ENCODE results near the gene MAT2A. TPM values are rescaled to one million over a fixed set of nuclear protein-coding genes. Genes with fewer than 3 reads are reported as not detected.
"Not testable (repeated sequence)": the region's sequence is repeated elsewhere in the genome, so short reads cannot be mapped to it uniquely, and the experiment has no call there.

MAT2A gene
- total RNA-seq, 1 donor from 2014 or later = 183 TPM

DNA sequence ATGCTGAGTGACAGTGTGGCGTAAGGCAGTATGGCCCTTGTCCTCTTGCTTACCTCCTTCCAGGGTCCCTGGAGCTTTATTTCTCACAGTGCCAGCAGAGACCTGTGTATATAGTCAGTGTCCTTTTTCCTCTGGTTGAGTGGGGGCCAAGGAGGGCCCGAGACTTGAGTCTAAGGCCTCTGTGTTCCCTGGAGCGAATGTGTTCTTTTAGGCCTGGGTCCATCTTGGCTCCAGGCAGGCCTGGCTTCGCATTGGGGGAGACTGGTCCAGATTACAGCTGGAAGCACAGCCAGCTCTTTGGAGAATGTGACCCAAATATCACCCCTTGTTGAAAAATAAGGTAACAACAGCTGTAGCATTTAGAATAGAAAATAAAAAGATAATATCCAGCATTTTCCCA, 50.2 kb downstream of the MAT2A start:
- Mint-ChIP-seq H3K4me3 (ENCODE audit: unreplicated experiment) (no peak overlapping the region), H3K36me3 (ENCODE audit: unreplicated experiment) (no peaks in the 10 kb centered on the region), H3K9me3 (ENCODE audit: unreplicated experiment) (no peaks in the 10 kb centered on the region), H3K4me1 (ENCODE audit: unreplicated experiment) (peaks cover 59% of the 10 kb centered on the region), H3K27ac (ENCODE audit: unreplicated experiment) (no peak overlapping the region), H3K27me3 (ENCODE audit: unreplicated experiment) (no peaks in the 10 kb centered on the region)
- TF ChIP-seq, protein P1, sequence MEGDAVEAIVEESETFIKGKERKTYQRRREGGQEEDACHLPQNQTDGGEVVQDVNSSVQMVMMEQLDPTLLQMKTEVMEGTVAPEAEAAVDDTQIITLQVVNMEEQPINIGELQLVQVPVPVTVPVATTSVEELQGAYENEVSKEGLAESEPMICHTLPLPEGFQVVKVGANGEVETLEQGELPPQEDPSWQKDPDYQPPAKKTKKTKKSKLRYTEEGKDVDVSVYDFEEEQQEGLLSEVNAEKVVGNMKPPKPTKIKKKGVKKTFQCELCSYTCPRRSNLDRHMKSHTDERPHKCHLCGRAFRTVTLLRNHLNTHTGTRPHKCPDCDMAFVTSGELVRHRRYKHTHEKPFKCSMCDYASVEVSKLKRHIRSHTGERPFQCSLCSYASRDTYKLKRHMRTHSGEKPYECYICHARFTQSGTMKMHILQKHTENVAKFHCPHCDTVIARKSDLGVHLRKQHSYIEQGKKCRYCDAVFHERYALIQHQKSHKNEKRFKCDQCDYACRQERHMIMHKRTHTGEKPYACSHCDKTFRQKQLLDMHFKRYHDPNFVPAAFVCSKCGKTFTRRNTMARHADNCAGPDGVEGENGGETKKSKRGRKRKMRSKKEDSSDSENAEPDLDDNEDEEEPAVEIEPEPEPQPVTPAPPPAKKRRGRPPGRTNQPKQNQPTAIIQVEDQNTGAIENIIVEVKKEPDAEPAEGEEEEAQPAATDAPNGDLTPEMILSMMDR (IDR thresholded peaks at IDR 0.05) = no peak
- DNase-seq (ENCODE audit: extremely low spot score, unreplicated experiment) = no peak

- no peaks in the 10 kb centered on the region for H3K9me3 Mint-ChIP-seq (ENCODE audit: unreplicated experiment)
- no peak overlapping the region for H3K4me3 Mint-ChIP-seq (ENCODE audit: unreplicated experiment)
- no peak for DNase-seq (ENCODE audit: extremely low spot score, unreplicated experiment)
- H3K27me3 Mint-ChIP-seq (ENCODE audit: unreplicated experiment) = no peaks in the 10 kb centered on the region
- H3K27ac Mint-ChIP-seq (ENCODE audit: unreplicated experiment) = peak overlapping the region; percentile 89
- H3K36me3 Mint-ChIP-seq (ENCODE audit: unreplicated experiment) = no peaks in the 10 kb centered on the region
- TF ChIP-seq, protein P1 (IDR thresholded peaks at IDR 0.05) = no peak
- peaks cover 64% of the 10 kb centered on the region for H3K4me1 Mint-ChIP-seq (ENCODE audit: unreplicated experiment)
Measured at GRCh38 chr2:85589982-85590791, 51.2 kb downstream of the MAT2A start.

GRCh38 chr2:85590950-85591349, 52.0 kb downstream of the MAT2A start:
- H3K27ac Mint-ChIP-seq (ENCODE audit: unreplicated experiment) = peak overlapping the region; percentile 89
- no peaks in the 10 kb centered on the region for H3K27me3 Mint-ChIP-seq (ENCODE audit: unreplicated experiment)
- DNase-seq (ENCODE audit: extremely low spot score, unreplicated experiment) = no peak
- TF ChIP-seq, protein P1 (IDR thresholded peaks at IDR 0.05) = no peak
- H3K9me3 Mint-ChIP-seq (ENCODE audit: unreplicated experiment) = no peaks in the 10 kb centered on the region
- no peak overlapping the region for H3K4me3 Mint-ChIP-seq (ENCODE audit: unreplicated experiment)
- no peaks in the 10 kb centered on the region for H3K36me3 Mint-ChIP-seq (ENCODE audit: unreplicated experiment)
- peaks cover 62% of the 10 kb centered on the region for H3K4me1 Mint-ChIP-seq (ENCODE audit: unreplicated experiment)

GRCh38 chr2:85591563-85591962, 52.6 kb downstream of the MAT2A start:
- TF ChIP-seq, protein P1 (IDR thresholded peaks at IDR 0.05) = no peak
- Mint-ChIP-seq H3K4me1 (ENCODE audit: unreplicated experiment) (peaks cover 67% of the 10 kb centered on the region), H3K9me3 (ENCODE audit: unreplicated experiment) (no peaks in the 10 kb centered on the region), H3K36me3 (ENCODE audit: unreplicated experiment) (no peaks in the 10 kb centered on the region), H3K27ac (ENCODE audit: unreplicated experiment) (no peak overlapping the region), H3K4me3 (ENCODE audit: unreplicated experiment) (no peak overlapping the region), H3K27me3 (ENCODE audit: unreplicated experiment) (no peaks in the 10 kb centered on the region)
- no peak for DNase-seq (ENCODE audit: extremely low spot score, unreplicated experiment)

GRCh38 chr2:85592299-85592698, 53.3 kb downstream of the MAT2A start:
- H3K27ac Mint-ChIP-seq (ENCODE audit: unreplicated experiment); H3K36me3 Mint-ChIP-seq (ENCODE audit: unreplicated experiment); DNase-seq (ENCODE audit: extremely low spot score, unreplicated experiment); H3K27me3 Mint-ChIP-seq (ENCODE audit: unreplicated experiment); H3K9me3 Mint-ChIP-seq (ENCODE audit: unreplicated experiment); H3K4me3 Mint-ChIP-seq (ENCODE audit: unreplicated experiment): not testable (repeated sequence)
- peaks cover 73% of the 10 kb centered on the region for H3K4me1 Mint-ChIP-seq (ENCODE audit: unreplicated experiment)
